HepG2 (cell line): ENCODE measurements around the gene RAB20. TPM values are rescaled to one million over a fixed set of nuclear protein-coding genes. Genes with fewer than 3 reads are reported as not detected.

ENCODE experiments used
- DR1 ChIP-seq: sonication (generic); formaldehyde crosslinking; IDR thresholded peaks from 2 replicates; pipeline ENCODE4 v1.8.0; 2021; ENCODE audit warnings: mild to moderate bottlenecking, missing genetic modification reagents, inconsistent platforms
- DRAP1 ChIP-seq: IDR thresholded peaks from 2 replicates; pipeline ENCODE4 v1.6.1; 2016; ENCODE audit warnings: missing genetic modification reagents, missing compliant biosample characterization
- ETS1 ChIP-seq: sonication (generic); formaldehyde crosslinking; IDR thresholded peaks from 2 replicates; pipeline ENCODE4 v1.4.0; 2020; ENCODE audit warnings: missing genetic modification reagents
- HMG20B ChIP-seq: conservative IDR thresholded peaks from 2 replicates; pipeline ENCODE4 v1.6.1; 2016; ENCODE audit warnings: missing genetic modification reagents, missing compliant biosample characterization
- IKZF5 ChIP-seq: IDR thresholded peaks from 2 replicates; pipeline ENCODE4 v1.6.1; 2018; ENCODE audit warnings: missing genetic modification reagents, mild to moderate bottlenecking, missing compliant biosample characterization
- MXI1 ChIP-seq: IDR thresholded peaks from 3 replicates; pipeline ENCODE4 v1.6.1; 2012; ENCODE audit warnings: low read depth, low read length, inconsistent platforms, borderline replicate concordance
- PAXIP1 ChIP-seq: sonication (generic); formaldehyde crosslinking; conservative IDR thresholded peaks from 2 replicates; pipeline ENCODE4 v1.4.0; 2020; ENCODE audit warnings: mild to moderate bottlenecking, missing genetic modification reagents, moderate library complexity
- RXRA ChIP-seq: sonication (generic); formaldehyde crosslinking; IDR thresholded peaks from 2 replicates; pipeline ENCODE4 v1.5.1; 2020; ENCODE audit warnings: missing genetic modification reagents
- polyA plus RNA-seq, 8 experiments: library from polyadenylated mRNA; depleted of rRNA in 3 of 8; stranded (reverse) in 7 of 8; unstranded in 1 of 8; fragments of >200 nt; fragmentation: Illumina TruSeq in 4 of 8; extraction: Trizol in 4 of 8; gene quantifications; 2 replicates each; pipeline versions ENCODE4 v1.2.1 to v1.2.3, GENCODE V29; 2011 to 2016; ENCODE audit warnings: low read depth in 4 of 8, missing spikeins in 1 of 8, mixed read lengths in 1 of 8; ENCODE audit not compliant: insufficient read depth in 1 of 8
- total RNA-seq, 5 experiments: library from RNA; depleted of rRNA; stranded (reverse); fragments of >200 nt; fragmentation: Illumina TruSeq; extraction: Trizol; gene quantifications; 2 replicates each; pipeline ENCODE4 v1.2.3, GENCODE V29; 2016; ENCODE audit warnings: low read depth in 1 of 5
- TF ChIP-seq, protein P1 (sequence below): sonication (generic); formaldehyde crosslinking; IDR thresholded peaks from 2 replicates; pipeline ENCODE4 v1.4.0; 2020; ENCODE audit warnings: mild to moderate bottlenecking, missing genetic modification reagents, borderline replicate concordance

RAB20 gene
- total and polyA plus RNA-seq, 2 of the 13 experiments (the other 11 are each of a cell fraction or from before 2014, with no cell fraction given), result 15.6 to 30.5 TPM

DNA sequence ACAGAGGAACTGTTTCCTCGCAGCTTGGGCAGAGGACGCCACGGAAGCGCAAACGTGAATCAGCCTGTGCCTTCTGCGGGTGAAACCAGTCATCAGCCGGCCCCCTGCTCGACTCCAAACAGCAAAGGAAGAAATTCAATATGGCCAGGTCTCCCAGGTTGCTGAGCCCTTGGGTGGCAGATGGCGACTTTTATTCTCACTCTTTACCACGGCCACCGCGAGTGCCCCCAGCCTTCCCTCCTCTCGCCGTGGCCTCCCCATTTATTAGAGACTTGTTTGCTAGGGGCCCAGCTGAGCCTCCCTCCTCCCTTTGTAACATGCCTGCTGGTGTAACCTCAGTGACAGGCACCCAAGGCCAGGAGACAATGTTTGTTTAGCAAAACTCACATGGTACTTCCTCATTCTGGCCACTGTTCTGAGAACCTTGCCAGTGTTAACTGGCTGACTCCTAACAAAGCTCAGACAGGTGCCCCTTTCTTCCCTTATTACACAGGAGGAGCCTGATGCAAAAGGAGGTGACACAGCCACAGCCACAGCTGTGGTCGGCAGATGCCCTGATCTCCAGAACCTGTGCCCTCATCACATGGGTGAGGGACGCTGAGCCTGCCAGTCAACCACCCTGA lies 5.8 kb downstream of the RAB20 start (continued):
- TF ChIP-seq PAXIP1 (CRISPR knock-in tag), result peak; percentile 56
- TF ChIP-seq, protein P1, sequence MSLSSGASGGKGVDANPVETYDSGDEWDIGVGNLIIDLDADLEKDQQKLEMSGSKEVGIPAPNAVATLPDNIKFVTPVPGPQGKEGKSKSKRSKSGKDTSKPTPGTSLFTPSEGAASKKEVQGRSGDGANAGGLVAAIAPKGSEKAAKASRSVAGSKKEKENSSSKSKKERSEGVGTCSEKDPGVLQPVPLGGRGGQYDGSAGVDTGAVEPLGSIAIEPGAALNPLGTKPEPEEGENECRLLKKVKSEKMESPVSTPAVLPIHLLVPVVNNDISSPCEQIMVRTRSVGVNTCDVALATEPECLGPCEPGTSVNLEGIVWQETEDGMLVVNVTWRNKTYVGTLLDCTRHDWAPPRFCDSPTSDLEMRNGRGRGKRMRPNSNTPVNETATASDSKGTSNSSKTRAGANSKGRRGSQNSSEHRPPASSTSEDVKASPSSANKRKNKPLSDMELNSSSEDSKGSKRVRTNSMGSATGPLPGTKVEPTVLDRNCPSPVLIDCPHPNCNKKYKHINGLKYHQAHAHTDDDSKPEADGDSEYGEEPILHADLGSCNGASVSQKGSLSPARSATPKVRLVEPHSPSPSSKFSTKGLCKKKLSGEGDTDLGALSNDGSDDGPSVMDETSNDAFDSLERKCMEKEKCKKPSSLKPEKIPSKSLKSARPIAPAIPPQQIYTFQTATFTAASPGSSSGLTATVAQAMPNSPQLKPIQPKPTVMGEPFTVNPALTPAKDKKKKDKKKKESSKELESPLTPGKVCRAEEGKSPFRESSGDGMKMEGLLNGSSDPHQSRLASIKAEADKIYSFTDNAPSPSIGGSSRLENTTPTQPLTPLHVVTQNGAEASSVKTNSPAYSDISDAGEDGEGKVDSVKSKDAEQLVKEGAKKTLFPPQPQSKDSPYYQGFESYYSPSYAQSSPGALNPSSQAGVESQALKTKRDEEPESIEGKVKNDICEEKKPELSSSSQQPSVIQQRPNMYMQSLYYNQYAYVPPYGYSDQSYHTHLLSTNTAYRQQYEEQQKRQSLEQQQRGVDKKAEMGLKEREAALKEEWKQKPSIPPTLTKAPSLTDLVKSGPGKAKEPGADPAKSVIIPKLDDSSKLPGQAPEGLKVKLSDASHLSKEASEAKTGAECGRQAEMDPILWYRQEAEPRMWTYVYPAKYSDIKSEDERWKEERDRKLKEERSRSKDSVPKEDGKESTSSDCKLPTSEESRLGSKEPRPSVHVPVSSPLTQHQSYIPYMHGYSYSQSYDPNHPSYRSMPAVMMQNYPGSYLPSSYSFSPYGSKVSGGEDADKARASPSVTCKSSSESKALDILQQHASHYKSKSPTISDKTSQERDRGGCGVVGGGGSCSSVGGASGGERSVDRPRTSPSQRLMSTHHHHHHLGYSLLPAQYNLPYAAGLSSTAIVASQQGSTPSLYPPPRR, result 0 out of 2 replicates have a peak, but pooled peaks have one; percentile 39
- TF ChIP-seq MXI1, result peak; percentile 85; the same call in 2 of the 3 replicates
- peak; percentile 32; the same call in 1 of the 2 replicates for TF ChIP-seq IKZF5
- TF ChIP-seq DR1 (CRISPR knock-in tag), result no peak
- no peak for TF ChIP-seq ETS1 (CRISPR knock-in tag)
- TF ChIP-seq DRAP1 (CRISPR knock-in tag), result no peak
- peak; percentile 52; the same call in 1 of the 2 replicates for TF ChIP-seq RXRA
- TF ChIP-seq HMG20B, result no peak
